Panc1 (cell line): ENCODE data around the gene JAZF1.

Source experiments
- POLR2AphosphoS5 ChIP-seq: IDR thresholded peaks from 2 replicates; pipeline ENCODE4 v1.6.1; 2012; ENCODE audit warnings: mild to moderate bottlenecking, low read depth, low read length, moderate library complexity
- TCF7L2 ChIP-seq: IDR thresholded peaks from 2 replicates; pipeline ENCODE4 v1.6.1; 2011; ENCODE audit warnings: mild to moderate bottlenecking, low read depth, low read length, inconsistent platforms
- TF ChIP-seq, protein P1 (sequence below): fragments of 450-650 bp; IDR thresholded peaks from 2 replicates; pipeline ENCODE4 v1.5.1; 2017; ENCODE audit warnings: mild to moderate bottlenecking
- TF ChIP-seq, protein P2 (sequence below), 2 experiments: IDR thresholded peaks; 2 replicates each; pipeline ENCODE4 v1.6.1; 2011 to 2012; ENCODE audit warnings: low read depth in 2 of 2, control low read depth in 1 of 2, low read length in 1 of 2, mild to moderate bottlenecking in 1 of 2, moderate library complexity in 1 of 2; ENCODE audit not compliant: insufficient read depth in 1 of 2

DNA sequence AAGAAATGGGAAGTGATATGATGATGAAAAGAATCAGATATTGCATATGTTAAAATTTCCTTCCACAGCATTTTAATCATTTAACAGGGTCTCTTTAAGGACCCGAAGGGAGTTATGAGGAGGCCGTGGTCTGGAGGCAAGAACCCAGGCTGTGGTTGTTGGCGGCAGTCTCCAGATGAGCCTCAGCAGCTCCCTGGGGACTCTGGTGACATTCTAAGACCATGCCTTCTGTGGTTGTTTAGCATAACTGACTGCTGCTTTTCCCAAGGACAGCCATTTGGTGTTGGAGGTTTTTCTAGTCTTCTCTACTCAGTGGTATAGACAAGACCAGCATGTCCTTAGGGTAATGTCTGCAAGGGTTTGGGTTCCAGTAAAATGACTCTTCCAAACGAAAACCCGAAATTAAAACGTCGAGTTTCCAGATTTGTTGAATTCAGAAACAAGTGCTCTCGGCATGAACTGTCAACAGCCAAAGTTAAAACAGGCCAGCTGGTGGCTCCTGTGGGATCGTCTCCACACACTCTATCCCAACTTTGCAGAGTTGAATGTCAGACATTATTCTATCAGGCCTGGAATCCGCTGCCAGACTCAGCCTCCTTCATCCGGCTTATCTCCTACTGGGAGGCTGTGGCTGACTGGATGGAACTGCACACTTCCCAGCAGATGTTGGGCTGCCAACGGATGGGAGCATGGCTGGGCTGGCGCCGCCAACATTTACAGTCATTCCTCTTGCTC, 257.5 kb downstream of the JAZF1 start:
- TF ChIP-seq, protein P1, sequence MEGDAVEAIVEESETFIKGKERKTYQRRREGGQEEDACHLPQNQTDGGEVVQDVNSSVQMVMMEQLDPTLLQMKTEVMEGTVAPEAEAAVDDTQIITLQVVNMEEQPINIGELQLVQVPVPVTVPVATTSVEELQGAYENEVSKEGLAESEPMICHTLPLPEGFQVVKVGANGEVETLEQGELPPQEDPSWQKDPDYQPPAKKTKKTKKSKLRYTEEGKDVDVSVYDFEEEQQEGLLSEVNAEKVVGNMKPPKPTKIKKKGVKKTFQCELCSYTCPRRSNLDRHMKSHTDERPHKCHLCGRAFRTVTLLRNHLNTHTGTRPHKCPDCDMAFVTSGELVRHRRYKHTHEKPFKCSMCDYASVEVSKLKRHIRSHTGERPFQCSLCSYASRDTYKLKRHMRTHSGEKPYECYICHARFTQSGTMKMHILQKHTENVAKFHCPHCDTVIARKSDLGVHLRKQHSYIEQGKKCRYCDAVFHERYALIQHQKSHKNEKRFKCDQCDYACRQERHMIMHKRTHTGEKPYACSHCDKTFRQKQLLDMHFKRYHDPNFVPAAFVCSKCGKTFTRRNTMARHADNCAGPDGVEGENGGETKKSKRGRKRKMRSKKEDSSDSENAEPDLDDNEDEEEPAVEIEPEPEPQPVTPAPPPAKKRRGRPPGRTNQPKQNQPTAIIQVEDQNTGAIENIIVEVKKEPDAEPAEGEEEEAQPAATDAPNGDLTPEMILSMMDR = no peak
- TF ChIP-seq, protein P2, sequence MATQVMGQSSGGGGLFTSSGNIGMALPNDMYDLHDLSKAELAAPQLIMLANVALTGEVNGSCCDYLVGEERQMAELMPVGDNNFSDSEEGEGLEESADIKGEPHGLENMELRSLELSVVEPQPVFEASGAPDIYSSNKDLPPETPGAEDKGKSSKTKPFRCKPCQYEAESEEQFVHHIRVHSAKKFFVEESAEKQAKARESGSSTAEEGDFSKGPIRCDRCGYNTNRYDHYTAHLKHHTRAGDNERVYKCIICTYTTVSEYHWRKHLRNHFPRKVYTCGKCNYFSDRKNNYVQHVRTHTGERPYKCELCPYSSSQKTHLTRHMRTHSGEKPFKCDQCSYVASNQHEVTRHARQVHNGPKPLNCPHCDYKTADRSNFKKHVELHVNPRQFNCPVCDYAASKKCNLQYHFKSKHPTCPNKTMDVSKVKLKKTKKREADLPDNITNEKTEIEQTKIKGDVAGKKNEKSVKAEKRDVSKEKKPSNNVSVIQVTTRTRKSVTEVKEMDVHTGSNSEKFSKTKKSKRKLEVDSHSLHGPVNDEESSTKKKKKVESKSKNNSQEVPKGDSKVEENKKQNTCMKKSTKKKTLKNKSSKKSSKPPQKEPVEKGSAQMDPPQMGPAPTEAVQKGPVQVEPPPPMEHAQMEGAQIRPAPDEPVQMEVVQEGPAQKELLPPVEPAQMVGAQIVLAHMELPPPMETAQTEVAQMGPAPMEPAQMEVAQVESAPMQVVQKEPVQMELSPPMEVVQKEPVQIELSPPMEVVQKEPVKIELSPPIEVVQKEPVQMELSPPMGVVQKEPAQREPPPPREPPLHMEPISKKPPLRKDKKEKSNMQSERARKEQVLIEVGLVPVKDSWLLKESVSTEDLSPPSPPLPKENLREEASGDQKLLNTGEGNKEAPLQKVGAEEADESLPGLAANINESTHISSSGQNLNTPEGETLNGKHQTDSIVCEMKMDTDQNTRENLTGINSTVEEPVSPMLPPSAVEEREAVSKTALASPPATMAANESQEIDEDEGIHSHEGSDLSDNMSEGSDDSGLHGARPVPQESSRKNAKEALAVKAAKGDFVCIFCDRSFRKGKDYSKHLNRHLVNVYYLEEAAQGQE (IDR thresholded peaks at IDR 0.05; ENCODE audit: insufficient read depth in 1 of 2, low read depth in 2 of 2, low read length in 1 of 2) = no peak
- TF ChIP-seq POLR2AphosphoS5 (no peak), TCF7L2 (no peak)
